ENCODE results near the gene ADCY10. TPM values are rescaled to one million over a fixed set of nuclear protein-coding genes. Genes with fewer than 3 reads are reported as not detected.
A peak's percentile ranks its signal among the peaks of the same experiment; 100 is the strongest.
"Not testable (repeated sequence)": the region's sequence is repeated elsewhere in the genome, so short reads cannot be mapped to it uniquely, and the experiment has no call there.

The ADCY10 gene
- total RNA-seq, 1 donor from 2014 or later = 0.26 TPM

DNA sequence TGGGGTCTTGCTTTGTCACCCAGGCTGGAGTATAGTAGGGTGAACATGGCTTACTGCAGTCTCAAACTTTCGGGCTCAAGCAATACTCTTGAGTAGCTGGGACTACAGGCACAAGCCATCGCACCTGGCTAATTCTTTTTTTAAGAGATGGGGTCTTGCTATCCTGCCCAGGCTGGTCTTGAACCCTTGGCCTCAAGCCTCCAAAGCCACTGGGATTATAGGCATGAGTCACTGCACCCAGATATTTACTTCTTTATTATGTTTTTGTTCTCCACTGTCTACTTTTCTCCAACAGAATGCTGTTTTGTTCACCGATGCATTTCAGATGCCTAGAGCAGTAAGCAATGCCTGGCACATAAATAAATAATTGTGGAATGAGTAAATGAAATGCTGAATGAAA lies 72.4 kb downstream of the ADCY10 start:
- FAIRE-seq (no peak), DNase-seq (ENCODE audit: low read depth) (no peak)
- Histone ChIP-seq H3K4me3 (ENCODE audit: low read depth, low read length) (no peak overlapping the region), H3K36me3 (ENCODE audit: control insufficient read depth, insufficient read depth, low read length) (no peaks in the 10 kb centered on the region), H3K27me3 (ENCODE audit: control insufficient read depth, insufficient read depth, low read length) (no peaks in the 10 kb centered on the region)
- TF ChIP-seq, protein P1, sequence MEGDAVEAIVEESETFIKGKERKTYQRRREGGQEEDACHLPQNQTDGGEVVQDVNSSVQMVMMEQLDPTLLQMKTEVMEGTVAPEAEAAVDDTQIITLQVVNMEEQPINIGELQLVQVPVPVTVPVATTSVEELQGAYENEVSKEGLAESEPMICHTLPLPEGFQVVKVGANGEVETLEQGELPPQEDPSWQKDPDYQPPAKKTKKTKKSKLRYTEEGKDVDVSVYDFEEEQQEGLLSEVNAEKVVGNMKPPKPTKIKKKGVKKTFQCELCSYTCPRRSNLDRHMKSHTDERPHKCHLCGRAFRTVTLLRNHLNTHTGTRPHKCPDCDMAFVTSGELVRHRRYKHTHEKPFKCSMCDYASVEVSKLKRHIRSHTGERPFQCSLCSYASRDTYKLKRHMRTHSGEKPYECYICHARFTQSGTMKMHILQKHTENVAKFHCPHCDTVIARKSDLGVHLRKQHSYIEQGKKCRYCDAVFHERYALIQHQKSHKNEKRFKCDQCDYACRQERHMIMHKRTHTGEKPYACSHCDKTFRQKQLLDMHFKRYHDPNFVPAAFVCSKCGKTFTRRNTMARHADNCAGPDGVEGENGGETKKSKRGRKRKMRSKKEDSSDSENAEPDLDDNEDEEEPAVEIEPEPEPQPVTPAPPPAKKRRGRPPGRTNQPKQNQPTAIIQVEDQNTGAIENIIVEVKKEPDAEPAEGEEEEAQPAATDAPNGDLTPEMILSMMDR (IDR thresholded peaks at IDR 0.05; ENCODE audit: insufficient read depth, low read length, severe bottlenecking) = no peak

DNA sequence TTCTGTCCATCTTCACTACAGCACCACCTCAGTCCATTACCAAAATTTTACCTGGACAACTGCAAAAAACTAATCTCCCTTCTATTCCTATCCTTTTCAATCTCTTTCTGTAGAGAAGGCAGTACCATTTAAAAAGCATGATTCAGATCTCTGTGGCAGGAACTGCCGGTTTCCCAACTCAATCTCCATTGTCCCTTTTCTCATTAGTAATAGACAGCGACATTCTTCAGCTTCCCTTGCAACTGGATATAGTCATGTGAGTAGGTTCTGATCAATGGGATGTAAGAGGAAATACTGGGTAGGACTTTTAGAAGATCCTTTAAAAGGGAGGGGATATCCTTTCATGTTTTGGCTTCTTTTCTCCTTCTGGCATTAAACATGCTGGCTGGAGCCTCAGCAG lies 74.9 kb downstream of the ADCY10 start:
- FAIRE-seq (no peak), DNase-seq (ENCODE audit: low read depth) (peak; percentile 38)
- TF ChIP-seq, protein P1 (IDR thresholded peaks at IDR 0.05; ENCODE audit: insufficient read depth, low read length, severe bottlenecking) = no peak
- Histone ChIP-seq H3K27me3 (ENCODE audit: control insufficient read depth, insufficient read depth, low read length) (no peaks in the 10 kb centered on the region), H3K36me3 (ENCODE audit: control insufficient read depth, insufficient read depth, low read length) (no peaks in the 10 kb centered on the region), H3K4me3 (ENCODE audit: low read depth, low read length) (no peak overlapping the region)

DNA sequence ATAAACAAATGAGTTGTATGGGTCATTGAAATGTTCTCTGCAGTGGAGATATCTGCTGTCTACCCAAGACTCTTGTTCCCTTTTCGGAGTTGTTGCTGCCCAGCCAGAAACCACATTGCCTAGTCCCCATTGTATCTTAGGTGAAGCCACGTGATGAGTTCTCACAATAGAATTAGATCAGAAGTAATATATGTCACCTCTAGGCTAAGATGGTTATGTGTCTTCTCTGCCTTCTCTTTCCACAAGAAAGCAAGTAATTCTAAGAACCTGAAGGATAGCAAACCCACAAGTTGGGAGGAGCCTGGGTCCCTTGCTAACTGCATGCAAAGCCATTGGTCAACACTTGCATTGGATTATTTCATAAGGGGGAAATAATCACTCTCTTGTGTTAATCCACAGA lies 76.6 kb downstream of the ADCY10 start:
- FAIRE-seq (no peak), DNase-seq (ENCODE audit: low read depth) (no peak)
- TF ChIP-seq, protein P1 (IDR thresholded peaks at IDR 0.05; ENCODE audit: insufficient read depth, low read length, severe bottlenecking) = no peak

DNA sequence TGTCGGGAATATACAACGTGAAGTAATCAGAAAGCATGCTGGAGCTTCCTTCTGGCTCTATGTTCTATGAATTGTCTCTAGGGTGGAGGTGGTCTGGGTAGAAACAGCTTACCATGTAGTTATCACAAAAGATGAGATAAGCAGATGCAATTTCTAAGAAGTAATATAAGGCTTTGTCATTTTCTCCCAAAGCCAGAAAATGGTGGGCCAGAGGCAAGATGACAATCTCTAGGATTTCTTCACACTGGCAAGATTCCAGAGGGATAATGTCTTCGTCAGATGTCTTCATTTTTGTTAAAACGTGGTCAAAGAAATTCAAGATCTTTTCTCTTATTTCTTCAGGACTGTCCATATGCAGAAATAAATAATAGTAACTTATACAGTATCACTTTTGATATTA lies 77.7 kb downstream of the ADCY10 start:
- DNase-seq (ENCODE audit: low read depth) (no peak), FAIRE-seq (no peak)
- H3K36me3 ChIP-seq (ENCODE audit: control insufficient read depth, insufficient read depth, low read length) = no peaks in the 10 kb centered on the region
- TF ChIP-seq, protein P1 (IDR thresholded peaks at IDR 0.05; ENCODE audit: insufficient read depth, low read length, severe bottlenecking) = no peak
- no peaks in the 10 kb centered on the region for H3K27me3 ChIP-seq (ENCODE audit: control insufficient read depth, insufficient read depth, low read length)
- no peak overlapping the region for H3K4me3 ChIP-seq (ENCODE audit: low read depth, low read length)

More for the DNA sequence above, 76.6 kb downstream of the ADCY10 start:
- Histone ChIP-seq H3K36me3 (ENCODE audit: control insufficient read depth, insufficient read depth, low read length) (no peaks in the 10 kb centered on the region), H3K4me3 (ENCODE audit: low read depth, low read length) (no peak overlapping the region), H3K27me3 (ENCODE audit: control insufficient read depth, insufficient read depth, low read length) (no peaks in the 10 kb centered on the region)

DNA sequence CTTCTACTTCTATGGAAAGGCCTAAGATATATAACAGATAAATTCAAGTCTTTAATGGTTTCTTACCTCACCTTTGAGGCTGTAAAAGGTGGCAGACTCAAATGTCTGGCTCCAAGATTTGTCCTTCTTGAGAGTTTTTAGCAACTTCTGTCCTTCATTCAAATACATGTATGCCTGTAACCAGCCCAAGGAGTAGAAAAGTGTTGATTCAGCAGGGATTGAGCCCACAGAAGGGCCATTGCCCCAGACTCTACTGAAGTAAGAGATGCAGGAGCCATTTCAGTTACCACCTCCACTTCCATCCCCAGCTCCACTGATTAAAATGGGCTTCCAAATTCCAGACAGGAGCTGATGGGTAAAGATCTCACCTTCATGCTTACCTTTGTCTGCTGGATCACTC lies 80.0 kb downstream of the ADCY10 start:
- no peak overlapping the region for H3K4me3 ChIP-seq (ENCODE audit: low read depth, low read length)
- no peak for FAIRE-seq
- no peak for DNase-seq (ENCODE audit: low read depth)
- no peaks in the 10 kb centered on the region for H3K36me3 ChIP-seq (ENCODE audit: control insufficient read depth, insufficient read depth, low read length)
- H3K27me3 ChIP-seq (ENCODE audit: control insufficient read depth, insufficient read depth, low read length) = no peaks in the 10 kb centered on the region
- TF ChIP-seq, protein P1 (IDR thresholded peaks at IDR 0.05; ENCODE audit: insufficient read depth, low read length, severe bottlenecking) = no peak

DNA sequence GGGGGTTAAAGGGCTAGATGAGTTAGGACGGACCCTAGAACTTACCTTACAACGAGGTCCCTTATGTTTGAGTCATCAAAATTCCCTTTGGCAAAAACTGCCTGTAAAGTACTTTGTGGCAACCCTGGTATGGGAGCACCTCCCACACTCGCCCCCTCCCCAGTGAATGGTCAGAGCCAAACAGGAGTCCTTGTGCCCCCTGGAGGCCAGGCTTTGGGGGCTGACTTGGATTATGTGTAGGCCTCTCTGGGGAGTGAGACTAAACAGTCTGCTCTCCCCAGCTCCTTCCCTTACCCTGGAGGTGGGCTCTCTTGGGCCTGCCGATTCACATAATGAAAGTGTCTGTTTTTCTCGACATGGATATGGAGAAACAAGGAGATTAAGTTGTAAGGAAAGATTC lies 81.2 kb downstream of the ADCY10 start:
- H3K27me3 ChIP-seq (ENCODE audit: control insufficient read depth, insufficient read depth, low read length) = no peaks in the 10 kb centered on the region
- FAIRE-seq = no peak
- TF ChIP-seq, protein P1 (IDR thresholded peaks at IDR 0.05; ENCODE audit: insufficient read depth, low read length, severe bottlenecking) = no peak
- H3K36me3 ChIP-seq (ENCODE audit: control insufficient read depth, insufficient read depth, low read length) = no peaks in the 10 kb centered on the region
- H3K4me3 ChIP-seq (ENCODE audit: low read depth, low read length) = no peak overlapping the region
- no peak for DNase-seq (ENCODE audit: low read depth)

DNA sequence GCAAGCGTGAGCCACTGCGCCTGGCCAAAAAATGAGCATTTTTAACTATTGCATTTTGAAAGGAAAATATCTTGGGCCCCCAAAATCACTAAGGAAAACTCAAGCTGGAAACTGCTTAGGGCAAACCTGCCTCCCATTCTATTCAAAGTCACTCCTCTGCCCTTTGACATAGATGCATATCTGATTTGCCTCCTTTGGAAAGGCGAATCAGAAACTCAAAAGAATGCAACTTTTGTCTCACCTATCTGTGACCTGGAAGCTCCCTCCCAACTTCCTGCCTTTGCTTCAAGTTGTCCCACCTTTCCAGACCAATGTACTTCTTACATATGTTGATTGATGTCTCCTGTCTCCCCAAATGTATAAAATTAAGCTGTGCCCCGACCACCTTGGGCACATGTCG lies 83.3 kb downstream of the ADCY10 start:
- not testable (repeated sequence) for DNase-seq (ENCODE audit: low read depth); H3K27me3 ChIP-seq (ENCODE audit: control insufficient read depth, insufficient read depth, low read length); FAIRE-seq; H3K4me3 ChIP-seq (ENCODE audit: low read depth, low read length); H3K36me3 ChIP-seq (ENCODE audit: control insufficient read depth, insufficient read depth, low read length)

Data from bronchial epithelial cell (primary cell).